Large intestine (tissue), 3 donors: Measurements from ENCODE around the gene GP1BA. TPM values are rescaled to one million over a fixed set of nuclear protein-coding genes. Genes with fewer than 3 reads are reported as not detected.

ENCODE experiments used
- DNase-seq, 2 donors: peaks; one replicate each; pipeline versions ENCODE4 v3.0.0 to v3.0.0-alpha.2; 2013
- H3K27ac ChIP-seq: one replicate; pipeline ENCODE4 v1.5.1; 2013; ENCODE audit warnings: low read length
- H3K27me3 ChIP-seq: 2 replicates; pipeline ENCODE4 v1.6.1; 2013; ENCODE audit warnings: low read length; ENCODE audit not compliant: control insufficient read depth, insufficient read depth
- H3K36me3 ChIP-seq: 2 replicates; pipeline ENCODE4 v1.6.1; 2013; ENCODE audit warnings: low read length; ENCODE audit not compliant: control insufficient read depth, insufficient read depth
- H3K4me1 ChIP-seq: one replicate; pipeline ENCODE4 v1.6.1; 2013; ENCODE audit warnings: low read length; ENCODE audit not compliant: control insufficient read depth, insufficient read depth
- H3K4me3 ChIP-seq: one replicate; pipeline ENCODE4 v1.5.1; 2013; ENCODE audit warnings: low read length
- H3K9me3 ChIP-seq: one replicate; pipeline ENCODE4 v1.6.1; 2013; ENCODE audit warnings: mild to moderate bottlenecking, low read depth, low read length, moderate library complexity; ENCODE audit not compliant: control insufficient read depth
- WGBS: methylation state at CpG from one replicate; pipeline ENCODE4 v1.1.5; 2013; ENCODE audit warnings: low lambda C conversion rate; ENCODE audit not compliant: insufficient coverage; 5-methylcytosine and 5-hydroxymethylcytosine counted together
- polyA plus RNA-seq: library from polyadenylated mRNA; unstranded; fragments of 120-200 nt; gene quantifications from one replicate; pipeline ENCODE4 v1.2.1, GENCODE V29; 2013

GP1BA gene
- polyA plus RNA-seq, 1 donor, result 1.5 TPM

DNA sequence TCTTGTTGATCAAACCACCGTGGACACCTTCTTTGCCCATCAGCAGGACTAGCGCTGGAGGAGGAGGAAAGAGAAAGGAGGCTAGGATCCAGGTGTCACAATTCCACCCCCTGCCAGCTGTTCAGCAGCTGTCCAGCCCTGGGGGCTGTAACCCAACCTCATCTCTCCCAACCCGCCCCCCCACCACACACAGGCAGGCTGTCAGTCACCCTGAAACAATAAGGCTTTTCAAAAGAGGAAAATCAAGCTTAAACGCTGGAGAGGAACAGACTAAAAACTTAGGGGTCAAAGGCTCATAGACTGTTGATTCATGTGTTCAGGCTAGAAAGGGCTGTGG lies 13.8 kb downstream of the GP1BA start:
- H3K4me1 ChIP-seq, result peaks cover 47% of the 10 kb centered on the region
- DNase-seq, result no peak
- H3K27ac ChIP-seq, result peak overlapping the region; percentile 9
- H3K9me3 ChIP-seq, result no peaks in the 10 kb centered on the region
- no peak overlapping the region for H3K4me3 ChIP-seq
- H3K27me3 ChIP-seq, result no peaks in the 10 kb centered on the region
- WGBS, result no CpG with 5 or more reads among the region's 4 CpGs
- peaks cover 54% of the 10 kb centered on the region for H3K36me3 ChIP-seq

DNA sequence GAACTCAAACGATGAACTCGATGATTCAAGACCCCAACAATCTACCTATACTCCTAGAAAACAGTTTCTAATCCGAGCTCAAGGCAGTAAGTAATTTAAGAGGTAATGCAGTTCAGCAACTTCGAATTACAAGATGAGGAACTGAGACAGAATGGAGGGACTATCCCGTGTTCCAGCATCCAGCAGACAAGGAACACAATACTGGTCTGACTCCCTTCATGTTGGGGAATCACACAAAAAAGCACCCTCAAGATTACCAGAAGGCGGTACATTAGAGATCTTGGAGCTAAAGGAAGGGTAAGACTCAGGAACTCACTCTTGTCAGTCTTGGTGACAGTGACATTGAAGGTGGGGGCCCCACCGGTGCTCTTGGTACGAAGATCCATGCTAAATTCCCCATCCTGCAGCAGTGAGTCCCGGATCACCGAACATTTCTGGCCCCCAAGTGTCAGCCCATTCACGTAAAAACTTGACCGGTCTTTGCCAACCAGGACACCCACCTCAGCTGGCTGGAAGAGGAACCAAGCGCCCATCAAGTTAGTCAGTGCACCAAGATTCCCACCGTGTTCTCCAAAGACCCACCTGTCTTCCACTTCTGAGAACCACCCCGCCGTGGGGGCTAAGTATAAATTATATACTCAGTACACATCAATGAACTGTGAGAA lies 14.4 kb downstream of the GP1BA start:
- Histone ChIP-seq H3K36me3 (peaks cover 54% of the 10 kb centered on the region), H3K27me3 (no peaks in the 10 kb centered on the region), H3K4me3 (peak overlapping the region; percentile 100), H3K27ac (peak overlapping the region; percentile 99), H3K9me3 (no peaks in the 10 kb centered on the region), H3K4me1 (peaks cover 48% of the 10 kb centered on the region)
- DNase-seq, result no peak
- WGBS, result no CpG with 5 or more reads among the region's 16 CpGs

DNA sequence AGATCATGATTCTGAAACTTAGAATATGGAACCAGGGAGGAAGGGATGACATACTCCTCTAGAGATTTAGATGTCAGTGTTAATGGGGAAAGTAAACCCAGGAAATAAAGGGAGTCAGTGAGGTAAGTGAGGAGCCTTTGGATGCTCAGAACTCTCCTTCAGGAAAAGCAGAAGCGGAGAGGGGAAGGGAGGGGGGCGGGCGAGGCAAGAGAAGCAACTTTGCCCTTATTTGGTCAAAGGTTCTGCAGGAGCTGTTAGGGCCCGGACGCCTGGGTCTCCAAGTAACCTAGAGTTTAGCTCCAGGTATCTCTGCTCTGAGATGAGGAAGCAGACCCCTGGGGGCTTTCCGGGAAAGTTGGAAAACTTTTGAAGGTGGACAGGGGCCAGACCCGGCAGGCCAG lies 14.9 kb downstream of the GP1BA start:
- WGBS, result 0% methylated on average over 1 of the region's 7 CpGs
- H3K36me3 ChIP-seq, result peaks cover 52% of the 10 kb centered on the region
- no peak for DNase-seq

DNA sequence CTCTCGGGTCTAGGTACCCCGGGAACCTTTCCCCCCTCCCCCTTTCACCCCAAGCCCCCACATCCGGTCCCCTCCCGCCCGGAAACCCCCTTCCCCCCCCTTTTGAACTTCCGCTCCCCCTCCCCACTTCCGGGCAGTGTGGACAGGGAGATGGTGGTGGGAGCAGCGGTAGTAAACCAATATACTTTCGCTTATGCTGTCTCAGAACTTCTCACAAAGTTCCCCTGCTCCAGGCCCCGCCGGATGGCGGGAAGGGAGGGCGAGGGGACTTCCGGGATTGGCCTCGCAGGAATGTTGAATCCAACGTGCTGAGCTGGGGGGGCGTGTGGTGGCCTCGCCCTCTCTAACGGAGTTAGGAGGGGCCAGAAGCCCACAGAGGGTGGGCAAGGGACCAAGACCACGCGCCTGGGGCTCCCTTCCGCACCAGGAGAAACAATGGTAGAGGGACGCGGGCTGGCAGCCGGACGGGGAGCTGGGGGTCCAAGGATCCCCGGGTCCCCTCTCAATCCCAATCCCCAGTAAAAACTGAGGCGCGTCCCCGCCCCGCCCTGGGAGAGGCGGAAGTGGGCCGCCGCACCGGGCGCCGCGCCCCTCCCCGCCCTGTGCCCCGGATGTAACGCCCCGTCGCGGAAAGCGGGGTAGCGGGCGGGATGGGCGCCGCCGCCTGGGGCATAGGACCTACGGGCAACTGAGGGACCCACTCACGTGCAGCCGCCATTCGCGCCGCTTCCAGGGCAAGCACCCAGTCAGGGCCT lies 15.5 kb downstream of the GP1BA start:
- Histone ChIP-seq H3K4me1 (peaks cover 43% of the 10 kb centered on the region), H3K9me3 (no peaks in the 10 kb centered on the region)
- no CpG with 5 or more reads among the region's 56 CpGs for WGBS

More for the DNA sequence above, 14.9 kb downstream of the GP1BA start:
- H3K4me3 ChIP-seq, result peak overlapping the region; percentile 100
- no peaks in the 10 kb centered on the region for H3K9me3 ChIP-seq
- H3K27me3 ChIP-seq, result no peaks in the 10 kb centered on the region
- peak overlapping the region; percentile 99 for H3K27ac ChIP-seq
- H3K4me1 ChIP-seq, result peaks cover 48% of the 10 kb centered on the region

DNA sequence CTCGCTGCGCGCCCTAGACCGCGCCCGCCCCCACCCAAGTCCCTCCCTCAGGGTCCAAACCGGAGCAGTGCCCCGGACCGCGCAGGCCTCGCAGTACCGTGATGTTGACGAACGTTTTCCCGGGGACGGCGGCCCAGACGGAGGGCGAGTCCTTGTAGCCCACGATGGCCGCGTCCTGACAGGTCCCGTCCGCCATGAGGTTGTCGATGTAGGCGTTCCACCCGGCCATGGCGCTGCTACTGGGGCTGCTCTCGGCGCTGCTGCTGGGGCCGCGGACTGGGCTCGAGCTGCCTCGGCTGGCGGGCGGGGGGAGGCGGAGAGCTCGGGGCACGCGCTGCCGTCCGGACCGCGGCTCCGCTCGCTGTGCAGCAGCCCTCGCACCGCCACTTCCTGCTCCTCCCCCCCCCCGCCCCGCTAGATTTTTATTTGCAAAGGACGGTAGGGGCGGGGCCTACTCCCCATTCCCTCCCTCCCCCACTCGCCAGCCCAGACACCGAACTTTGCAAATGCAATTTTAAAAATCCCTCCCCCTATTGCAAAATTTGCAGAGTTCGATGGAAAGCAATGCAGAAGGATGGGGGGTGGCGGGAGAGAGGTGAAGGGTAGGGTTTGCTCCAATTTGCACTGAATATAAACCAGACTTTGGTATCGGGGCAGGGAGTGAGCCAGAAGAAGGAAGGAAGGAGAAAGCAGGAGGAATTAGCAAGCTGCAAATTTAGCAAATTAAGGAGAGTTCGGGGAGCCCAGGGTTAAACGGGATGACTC lies 16.3 kb downstream of the GP1BA start, which contains the start of gene PFN1:
TSS of gene PFN1 (minus strand) at position 365 of the 765 bp plus-strand sequence. CDS start at position 229, 136 bp downstream.
- Histone ChIP-seq H3K4me3 (peak within 1 kb of the TSS; percentile 100), H3K9me3 (no peaks in the 10 kb centered on the region), H3K27ac (peak within 1 kb of the TSS; percentile 100), H3K4me1 (peaks cover 43% of the 10 kb centered on the region), H3K36me3 (peaks cover 38% of the 10 kb centered on the region), H3K27me3 (no peaks in the 10 kb centered on the region)
- WGBS, result no CpG with 5 or more reads among the region's 59 CpGs
- DNase-seq, result peak; percentile 82 to 92

More for the DNA sequence above, 15.5 kb downstream of the GP1BA start:
- peak in 1 of 2 donors; percentile 70 for DNase-seq
- Histone ChIP-seq H3K27me3 (no peaks in the 10 kb centered on the region), H3K4me3 (peak overlapping the region; percentile 100), H3K36me3 (peaks cover 46% of the 10 kb centered on the region), H3K27ac (peak overlapping the region; percentile 99)

DNA sequence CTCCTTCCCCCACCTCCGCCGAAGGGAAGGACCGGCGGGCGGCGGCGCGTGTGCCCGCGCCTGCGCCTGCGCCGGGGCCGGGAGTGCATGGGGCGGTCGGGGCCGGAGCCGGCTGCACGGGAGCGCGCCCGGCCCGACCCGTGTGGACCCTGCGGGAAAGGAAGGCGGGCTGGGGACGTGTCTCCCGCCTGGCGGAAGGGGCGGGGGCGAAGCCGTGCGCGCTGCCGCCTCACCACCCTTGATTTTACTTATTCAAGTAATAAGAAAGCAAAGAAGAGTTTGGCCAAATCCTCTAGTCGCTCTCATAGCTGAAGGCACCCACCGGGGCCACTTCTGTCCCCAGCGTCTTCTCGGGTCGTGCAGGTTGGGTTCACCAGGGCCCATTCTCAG lies 16.8 kb downstream of the GP1BA start:
- Histone ChIP-seq H3K27me3 (no peaks in the 10 kb centered on the region), H3K36me3 (peaks cover 32% of the 10 kb centered on the region), H3K9me3 (no peaks in the 10 kb centered on the region), H3K27ac (peak overlapping the region; percentile 100), H3K4me1 (peaks cover 43% of the 10 kb centered on the region), H3K4me3 (peak overlapping the region; percentile 100)
- DNase-seq, result peak; percentile 93 to 97
- 0% methylated on average over 3 of the region's 40 CpGs for WGBS

DNA sequence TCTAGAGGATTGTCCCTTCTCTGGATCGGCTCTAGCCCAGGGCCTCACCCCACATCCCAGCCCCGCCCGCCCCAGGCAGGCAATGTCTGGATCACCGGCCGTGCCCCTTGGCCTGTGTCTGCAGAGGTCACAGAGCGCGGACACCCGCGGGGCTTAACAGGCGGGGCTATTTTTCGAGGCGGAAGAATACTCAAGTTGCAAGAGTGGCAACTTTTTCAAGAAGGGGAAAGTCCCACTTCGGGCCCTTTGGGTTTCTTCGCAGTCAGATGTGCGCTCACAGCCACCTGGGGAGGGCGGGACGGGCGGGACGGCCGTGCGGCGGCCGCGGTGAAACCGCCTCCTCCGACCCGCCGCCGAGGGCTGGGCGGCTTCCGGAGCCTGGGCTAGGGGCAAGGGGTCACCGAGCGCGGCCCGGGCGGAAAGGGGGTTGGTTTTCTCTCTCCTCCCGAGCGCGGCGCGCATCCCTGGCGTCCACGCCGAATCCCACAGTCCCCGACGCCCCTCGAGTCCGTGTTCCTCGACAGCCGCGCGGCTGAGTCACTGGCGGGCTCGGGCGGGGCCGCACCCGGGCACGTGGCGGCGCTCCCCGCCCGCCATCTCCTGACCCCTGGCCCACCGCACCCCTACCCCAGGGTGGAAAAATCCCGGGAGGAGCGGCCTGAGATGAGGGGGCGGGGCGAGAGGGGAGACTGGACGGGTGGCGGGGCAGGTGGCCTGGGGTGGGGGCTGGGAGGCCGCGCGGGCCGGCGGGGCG lies 17.4 kb downstream of the GP1BA start:
- Histone ChIP-seq H3K27me3 (no peaks in the 10 kb centered on the region), H3K4me3 (peak overlapping the region; percentile 100), H3K9me3 (no peaks in the 10 kb centered on the region), H3K36me3 (peaks cover 27% of the 10 kb centered on the region), H3K4me1 (peaks cover 43% of the 10 kb centered on the region), H3K27ac (peak overlapping the region; percentile 100)
- WGBS, result no CpG with 5 or more reads among the region's 75 CpGs
- DNase-seq, result peak; percentile 70 to 90

DNA sequence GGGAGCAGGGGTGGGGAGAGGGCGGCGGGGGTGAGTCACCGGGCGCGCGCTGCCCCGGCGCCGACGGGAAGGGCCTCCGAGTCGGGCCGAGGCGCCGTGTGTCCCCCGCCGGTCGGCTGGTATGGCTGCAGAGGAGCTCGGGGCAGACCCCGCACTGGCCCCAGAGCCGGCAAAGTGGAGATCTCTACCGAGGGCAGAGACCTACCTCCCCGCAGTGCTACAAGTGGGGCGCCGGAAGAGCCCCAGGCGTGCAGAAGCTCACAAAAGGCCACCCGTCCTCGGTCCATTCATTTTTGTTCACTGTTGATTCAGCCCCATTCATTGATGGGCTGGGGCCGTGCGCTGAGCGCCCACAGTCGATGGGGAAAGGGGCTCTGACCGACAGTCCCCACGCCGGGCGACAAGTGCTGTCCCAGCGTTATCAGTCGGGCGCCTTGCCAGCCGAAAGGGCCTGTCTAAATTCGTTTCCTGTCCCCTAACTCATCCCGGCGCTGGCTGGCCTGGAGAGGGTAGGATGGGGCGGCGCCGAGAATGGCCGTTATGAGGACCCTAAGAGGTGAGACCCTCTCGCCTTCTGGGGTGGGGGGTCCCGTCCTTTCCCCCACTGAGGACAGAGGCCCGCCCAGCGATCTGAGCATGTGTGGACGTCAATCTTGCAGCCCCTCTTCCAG lies 18.1 kb downstream of the GP1BA start:
- DNase-seq, result no peak
- H3K4me3 ChIP-seq, result peak overlapping the region; percentile 61
- no peaks in the 10 kb centered on the region for H3K27me3 ChIP-seq
- no CpG with 5 or more reads among the region's 52 CpGs for WGBS
- H3K4me1 ChIP-seq, result peaks cover 36% of the 10 kb centered on the region
- peaks cover 20% of the 10 kb centered on the region for H3K36me3 ChIP-seq
- H3K27ac ChIP-seq, result peak overlapping the region; percentile 100
- H3K9me3 ChIP-seq, result no peaks in the 10 kb centered on the region

DNA sequence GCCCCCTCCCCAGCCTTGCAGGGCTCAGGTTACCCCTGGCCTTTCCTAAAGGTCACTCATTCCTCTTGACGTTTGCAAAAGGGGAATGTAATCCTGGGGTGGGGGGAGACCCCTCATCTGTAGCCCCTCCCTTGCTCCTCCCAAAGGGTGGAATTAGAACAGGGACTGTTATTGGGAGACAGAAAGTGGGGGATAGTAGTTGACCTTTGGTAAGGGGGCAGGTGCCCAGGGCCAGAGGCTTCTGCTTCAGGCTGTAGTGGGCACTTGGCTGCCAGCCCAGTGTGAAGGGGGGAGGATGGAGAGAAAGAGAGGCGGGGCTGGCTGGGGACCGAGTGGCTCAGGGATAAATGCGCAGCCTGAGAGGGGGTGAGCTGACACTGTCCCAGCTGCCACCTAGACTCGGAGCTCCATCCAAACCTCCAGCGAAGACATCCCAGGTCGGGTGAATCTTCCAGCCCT lies 18.7 kb downstream of the GP1BA start, which contains the start of gene ENO3:
TSS of gene ENO3 (plus strand) at position 374 of the 459 bp plus-strand sequence. CDS start 711 bp downstream, outside the sequence.
- WGBS, result no CpG with 5 or more reads among the region's 7 CpGs
- Histone ChIP-seq H3K36me3 (peaks cover 14% of the 10 kb centered on the region), H3K27me3 (no peaks in the 10 kb centered on the region), H3K9me3 (no peaks in the 10 kb centered on the region), H3K4me1 (peaks cover 30% of the 10 kb centered on the region), H3K4me3 (peak within 1 kb of the TSS; percentile 61), H3K27ac (peak within 1 kb of the TSS; percentile 100)
- DNase-seq, result peak in 1 of 2 donors; percentile 36
